ENCODE data around the gene DENR.
"Not testable (repeated sequence)": the region's sequence is repeated elsewhere in the genome, so short reads cannot be mapped to it uniquely, and the experiment has no call there.

The DENR gene

GRCh38 chr12:122738571-122738970 is 14.1 kb upstream of the DENR start:
- no peak for DNase-seq (ENCODE audit: low read depth, low spot score)
- no peak overlapping the region for H3K27ac ChIP-seq

GRCh38 chr12:122740351-122740750 is 12.3 kb upstream of the DENR start:
- DNase-seq (ENCODE audit: low read depth, low spot score): no peak

GRCh38 chr12:122743895-122744525 is 8.6 kb upstream of the DENR start:
- H3K27ac ChIP-seq: no peak overlapping the region
- DNase-seq (ENCODE audit: low read depth, low spot score): no peak

More at GRCh38 chr12:122740351-122740750, 12.3 kb upstream of the DENR start:
- no peak overlapping the region for H3K27ac ChIP-seq

- peak overlapping the region; percentile 37 for H3K27ac ChIP-seq
- peak; percentile 20 for DNase-seq (ENCODE audit: low read depth, low spot score)
Measured at GRCh38 chr12:122747224-122748135, 5.1 kb upstream of the DENR start.

- DNase-seq (ENCODE audit: low read depth, low spot score): no peak
Measured at GRCh38 chr12:122749569-122750332, 2.9 kb upstream of the DENR start.

GRCh38 chr12:122750781-122751515 is 1.7 kb upstream of the DENR start:
- peak overlapping the region; percentile 89 for H3K27ac ChIP-seq
- DNase-seq (ENCODE audit: low read depth, low spot score): not testable (repeated sequence)

More at GRCh38 chr12:122749569-122750332, 2.9 kb upstream of the DENR start:
- peak overlapping the region; percentile 37 for H3K27ac ChIP-seq

GRCh38 chr12:122753319-122753650 is 661 bp downstream of the DENR start:
- no peak for DNase-seq (ENCODE audit: low read depth, low spot score)
- peak overlapping the region; percentile 89 for H3K27ac ChIP-seq

- DNase-seq (ENCODE audit: low read depth, low spot score): no peak
- no peak overlapping the region for H3K27ac ChIP-seq
Measured at GRCh38 chr12:122754790-122755189, 2.2 kb downstream of the DENR start.

- H3K27ac ChIP-seq: no peak overlapping the region
- no peak for DNase-seq (ENCODE audit: low read depth, low spot score)
Measured at GRCh38 chr12:122757568-122757967, 4.9 kb downstream of the DENR start.

GRCh38 chr12:122785503-122785902 is 32.9 kb downstream of the DENR start:
- no peak for DNase-seq (ENCODE audit: low read depth, low spot score)
- no peak overlapping the region for H3K27ac ChIP-seq

- no peak overlapping the region for H3K27ac ChIP-seq
- no peak for DNase-seq (ENCODE audit: low read depth, low spot score)
Measured at GRCh38 chr12:122788387-122788786, 35.8 kb downstream of the DENR start.

GRCh38 chr12:122789637-122790036 is 37.0 kb downstream of the DENR start:
- no peak overlapping the region for H3K27ac ChIP-seq
- no peak for DNase-seq (ENCODE audit: low read depth, low spot score)

- DNase-seq (ENCODE audit: low read depth, low spot score): no peak
- no peak overlapping the region for H3K27ac ChIP-seq
Measured at GRCh38 chr12:122790393-122791075, 37.9 kb downstream of the DENR start.

GRCh38 chr12:122793685-122794106 is 41.1 kb downstream of the DENR start:
- DNase-seq (ENCODE audit: low read depth, low spot score): no peak
- H3K27ac ChIP-seq: no peak overlapping the region

- DNase-seq (ENCODE audit: low read depth, low spot score): no peak
- H3K27ac ChIP-seq: no peak overlapping the region
Measured at GRCh38 chr12:122795807-122796206, 43.2 kb downstream of the DENR start.

GRCh38 chr12:122799641-122800243 is 47.1 kb downstream of the DENR start:
- no peak for DNase-seq (ENCODE audit: low read depth, low spot score)
- no peak overlapping the region for H3K27ac ChIP-seq

GRCh38 chr12:122803937-122804336 is 51.3 kb downstream of the DENR start:
- no peak overlapping the region for H3K27ac ChIP-seq

GRCh38 chr12:122804957-122805356 is 52.3 kb downstream of the DENR start:
- DNase-seq (ENCODE audit: low read depth, low spot score); H3K27ac ChIP-seq: not testable (repeated sequence)

More at GRCh38 chr12:122803937-122804336, 51.3 kb downstream of the DENR start:
- no peak for DNase-seq (ENCODE audit: low read depth, low spot score)

GRCh38 chr12:122807651-122808050 is 55.0 kb downstream of the DENR start:
- no peak overlapping the region for H3K27ac ChIP-seq
- DNase-seq (ENCODE audit: low read depth, low spot score): no peak

All from epithelial cell of prostate (primary cell).